ENCODE measurements around the gene SUPT16H. TPM values are rescaled to one million over a fixed set of nuclear protein-coding genes. Genes with fewer than 3 reads are reported as not detected.

The SUPT16H gene
- total and polyA plus RNA-seq, 2 donors (not counting 1 experiment from before 2014, with no cell fraction given), result 28.3 to 78.3 TPM

GRCh38 chr14:21309956-21310355 is 73.9 kb downstream of the SUPT16H start:
- TF ChIP-seq EZH2 (IDR thresholded peaks at IDR 0.05; ENCODE audit: borderline replicate concordance, insufficient read depth, low read depth, low read length, poor library complexity, severe bottlenecking) (no peak), CTCF (IDR thresholded peaks at IDR 0.05) (no peak)
- H3K4me1 Mint-ChIP-seq, result peaks cover 26% of the 10 kb centered on the region
- Histone ChIP-seq H2AFZ (ENCODE audit: insufficient read depth, low read depth, low read length, poor library complexity, severe bottlenecking) (no peak overlapping the region), H4K20me1 (ENCODE audit: control insufficient read depth, insufficient read depth, low read length, poor library complexity, severe bottlenecking) (no peaks in the 10 kb centered on the region), H3K27ac (ENCODE audit: low read length in 2 of 2) (no peak overlapping the region), H3K27me3 (replicated peaks in 1 of 4; ENCODE audit: control extremely low read depth in 1 of 4, control insufficient read depth in 3 of 4, insufficient read depth in 4 of 4, low read length in 3 of 4) (no peaks in the 10 kb centered on the region), H3K79me2 (ENCODE audit: control insufficient read depth, insufficient read depth, low read length) (no peaks in the 10 kb centered on the region), H3K9me3 (ENCODE audit: control extremely low read depth in 1 of 3, control insufficient read depth in 2 of 3, insufficient read depth in 1 of 3, low read length in 2 of 3) (no peaks in the 10 kb centered on the region), H3K4me2 (replicated peaks; ENCODE audit: low read depth, low read length, poor library complexity, severe bottlenecking) (no peak overlapping the region), H3K4me1 (ENCODE audit: control insufficient read depth in 2 of 2, insufficient read depth in 2 of 2, low read length in 2 of 2) (peaks cover 20 to 23% of the 10 kb centered on the region in 2 donors), H3K4me3 (ENCODE audit: control extremely low read depth in 1 of 5, extremely low read depth in 1 of 5, insufficient read depth in 1 of 5, low read depth in 2 of 5, low read length in 4 of 5) (no peak overlapping the region), H3K9ac (ENCODE audit: low read length) (no peak overlapping the region), H3K36me3 (replicated peaks in 1 of 2; ENCODE audit: control extremely low read depth in 1 of 2, control insufficient read depth in 1 of 2, extremely low read depth in 1 of 2, insufficient read depth in 2 of 2, low read length in 1 of 2) (no peaks in the 10 kb centered on the region)
- H3K4me3 Mint-ChIP-seq, result no peak overlapping the region
- POLR2A ChIA-PET, result no interaction called here
- no peaks in the 10 kb centered on the region for H3K9me3 Mint-ChIP-seq (ENCODE audit: insufficient read depth)
- no peaks in the 10 kb centered on the region for H3K27me3 Mint-ChIP-seq
- intact Hi-C loops (cut with micrococcal nuclease), result loop anchor here (2.0 kb wide), 1 partner anchor 43 kb away; no protein-coding TSS in a partner anchor
- ATAC-seq (ENCODE audit: low read depth) (no peak), DNase-seq (no peak)
- CTCF ChIA-PET, result no interaction called here
- WGBS (ENCODE audit: insufficient coverage), result no CpG with 5 or more reads among the region's 3 CpGs
- H3K27ac Mint-ChIP-seq, result no peak overlapping the region

GRCh38 chr14:21309238-21309636 is 74.6 kb downstream of the SUPT16H start:
- WGBS (ENCODE audit: insufficient coverage), result 96% methylated on average over 4 of the region's 8 CpGs
- Histone ChIP-seq H4K20me1 (ENCODE audit: control insufficient read depth, insufficient read depth, low read length, poor library complexity, severe bottlenecking) (no peaks in the 10 kb centered on the region), H2AFZ (ENCODE audit: insufficient read depth, low read depth, low read length, poor library complexity, severe bottlenecking) (peak overlapping the region; percentile 81), H3K36me3 (replicated peaks in 1 of 2; ENCODE audit: control extremely low read depth in 1 of 2, control insufficient read depth in 1 of 2, extremely low read depth in 1 of 2, insufficient read depth in 2 of 2, low read length in 1 of 2) (no peaks in the 10 kb centered on the region), H3K9me3 (ENCODE audit: control extremely low read depth in 1 of 3, control insufficient read depth in 2 of 3, insufficient read depth in 1 of 3, low read length in 2 of 3) (no peaks in the 10 kb centered on the region), H3K4me3 (ENCODE audit: control extremely low read depth in 1 of 5, extremely low read depth in 1 of 5, insufficient read depth in 1 of 5, low read depth in 2 of 5, low read length in 4 of 5) (peak overlapping the region; percentile 30 to 72 (median 53)), H3K27ac (ENCODE audit: low read length in 2 of 2) (peak overlapping the region; percentile 70 to 76), H3K79me2 (ENCODE audit: control insufficient read depth, insufficient read depth, low read length) (no peaks in the 10 kb centered on the region), H3K4me1 (ENCODE audit: control insufficient read depth in 2 of 2, insufficient read depth in 2 of 2, low read length in 2 of 2) (peaks cover 20 to 23% of the 10 kb centered on the region in 2 donors), H3K9ac (ENCODE audit: low read length) (peak overlapping the region; percentile 68), H3K27me3 (replicated peaks in 1 of 4; ENCODE audit: control extremely low read depth in 1 of 4, control insufficient read depth in 3 of 4, insufficient read depth in 4 of 4, low read length in 3 of 4) (no peaks in the 10 kb centered on the region), H3K4me2 (replicated peaks; ENCODE audit: low read depth, low read length, poor library complexity, severe bottlenecking) (peak overlapping the region; percentile 76)
- no peak for TF ChIP-seq CTCF (IDR thresholded peaks at IDR 0.05)
- TF ChIP-seq EZH2 (IDR thresholded peaks at IDR 0.05; ENCODE audit: borderline replicate concordance, insufficient read depth, low read depth, low read length, poor library complexity, severe bottlenecking), result no peak
- POLR2A ChIA-PET, result interaction anchor here (0.6 to 0.9 kb wide), 2 partner anchors 39 to 56 kb away, joined by 3 to 5 read pairs; no protein-coding TSS in a partner anchor
- CTCF ChIA-PET, result no interaction called here
- Mint-ChIP-seq H3K9me3 (ENCODE audit: insufficient read depth) (no peaks in the 10 kb centered on the region), H3K27me3 (no peaks in the 10 kb centered on the region), H3K27ac (peak overlapping the region; percentile 84), H3K4me3 (peak overlapping the region; percentile 80), H3K4me1 (peaks cover 26% of the 10 kb centered on the region)
- ATAC-seq (ENCODE audit: low read depth) (no peak), DNase-seq (no peak)
- intact Hi-C loops (cut with micrococcal nuclease), result loop anchor here (2.0 kb wide), 1 partner anchor 44 kb away; no protein-coding TSS in a partner anchor
